Measurements from ENCODE around the gene AFF1.

The AFF1 gene

GRCh38 chr4:86950831-86951525, 16.2 kb downstream of the AFF1 start:
- no peak for DNase-seq (ENCODE audit: low read depth in 1 of 2, low spot score in 1 of 2)

DNA sequence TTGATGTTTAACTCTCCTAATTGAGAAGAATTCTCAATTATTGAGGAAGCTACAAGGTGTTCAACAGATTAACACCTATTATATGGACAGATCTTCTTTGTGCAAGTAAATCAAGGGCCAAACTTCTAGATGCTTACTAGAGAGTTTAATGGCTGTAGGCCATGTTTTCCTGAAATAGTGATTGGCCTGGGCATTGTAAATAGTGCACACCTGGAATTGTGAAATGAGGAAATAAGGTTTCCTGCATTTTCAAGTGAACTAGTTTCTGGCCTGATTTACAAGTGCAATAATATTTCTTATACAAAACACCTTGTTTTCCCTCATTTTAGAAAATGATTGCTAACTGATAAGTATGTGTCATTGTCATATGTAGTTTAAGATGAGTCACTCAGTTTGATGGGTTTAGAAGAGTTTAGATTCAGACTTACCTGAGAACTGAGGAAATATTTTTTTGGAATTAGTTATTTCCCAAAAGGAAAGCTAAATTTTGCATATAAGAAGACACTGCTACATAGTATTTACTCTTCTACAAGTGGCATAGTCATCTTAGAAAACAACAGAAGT, 21.2 kb downstream of the AFF1 start:
- no peak for DNase-seq (ENCODE audit: low read depth in 1 of 2, low spot score in 1 of 2)

GRCh38 chr4:86957215-86957614, 22.4 kb downstream of the AFF1 start:
- no peak for DNase-seq (ENCODE audit: low read depth in 1 of 2, low spot score in 1 of 2)

DNA sequence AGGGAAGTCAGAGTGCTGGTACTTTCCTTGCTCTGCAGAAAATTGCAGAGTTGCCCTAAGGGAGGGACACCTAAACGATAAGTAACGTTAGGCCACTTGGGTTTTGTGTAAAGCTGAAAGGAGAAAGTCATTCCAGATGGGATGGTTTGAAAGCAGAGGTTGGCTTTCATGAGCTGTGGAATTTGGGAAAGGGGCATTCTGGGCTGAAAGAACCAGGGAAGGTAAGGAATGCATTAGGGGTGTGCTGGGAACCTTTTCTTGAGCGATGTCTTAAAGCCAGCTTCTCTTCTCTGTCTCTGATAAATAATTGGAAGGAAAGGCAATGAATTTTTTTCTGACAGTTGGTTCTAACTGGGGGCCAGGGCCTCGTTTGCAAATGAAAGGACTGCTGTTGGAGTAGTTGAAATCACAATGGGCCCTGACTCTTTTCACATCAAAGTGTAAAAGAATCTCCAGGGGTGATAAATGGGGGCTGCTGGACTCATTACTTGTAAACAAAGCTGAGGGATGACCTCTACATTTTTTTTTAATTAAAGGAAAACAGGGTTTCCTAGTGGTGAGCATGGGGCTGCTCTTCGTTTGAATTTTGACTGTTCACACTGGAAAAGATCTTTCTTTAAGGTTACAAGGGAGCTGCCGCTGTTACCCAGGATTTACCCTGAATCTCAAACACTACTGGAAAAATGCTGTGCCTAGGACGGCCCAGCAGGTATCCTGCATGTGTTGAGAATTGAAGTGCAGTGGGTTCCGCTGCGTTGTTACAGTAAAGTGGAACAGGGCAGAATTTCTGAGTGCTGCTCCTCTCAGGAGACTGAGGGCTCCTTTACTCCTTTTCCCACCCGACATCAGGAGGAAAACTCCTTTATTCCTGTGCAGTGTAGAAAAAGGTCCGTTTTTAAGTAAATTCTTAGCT, 25.0 kb downstream of the AFF1 start:
- no peak for DNase-seq (ENCODE audit: low read depth in 1 of 2, low spot score in 1 of 2)

DNA sequence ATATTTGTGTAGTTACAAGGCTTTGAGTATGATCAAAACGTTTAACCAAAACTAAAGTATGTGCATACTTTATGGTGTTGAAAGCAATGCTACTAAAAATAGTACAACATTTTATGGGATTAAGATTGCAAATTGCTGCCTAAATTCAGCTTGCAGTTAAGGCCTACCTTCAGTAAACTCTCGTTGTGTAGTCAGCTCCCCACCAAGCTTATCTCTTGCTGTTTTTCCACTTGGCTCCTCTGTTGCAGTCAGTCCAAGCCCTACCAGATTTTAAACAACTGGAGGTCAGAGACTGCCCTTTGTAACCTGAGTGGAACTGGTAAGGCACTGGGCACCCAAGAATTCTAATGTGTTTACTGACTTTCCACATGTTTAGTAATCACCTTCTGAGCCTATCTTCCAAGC, 25.7 kb downstream of the AFF1 start:
- no peak for DNase-seq (ENCODE audit: low read depth in 1 of 2, low spot score in 1 of 2)

DNA sequence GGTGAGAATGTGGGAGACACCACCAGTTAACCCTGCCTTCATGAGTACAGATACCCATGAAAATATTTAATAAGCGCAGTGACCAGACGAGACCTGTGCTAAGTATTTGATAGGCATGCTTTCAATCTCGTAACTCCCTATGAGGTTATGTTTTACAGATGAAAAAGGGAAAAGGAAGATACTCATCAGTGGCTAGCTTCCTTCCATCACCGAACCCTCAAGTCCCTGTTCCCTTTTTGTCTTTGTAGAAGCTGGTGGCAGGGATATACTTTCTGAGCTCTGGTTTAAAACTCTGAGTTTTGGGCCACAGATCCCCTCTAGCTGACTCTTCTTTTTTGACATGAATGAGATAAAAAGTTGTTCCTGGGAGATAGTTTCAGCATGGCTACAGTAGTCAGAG, 26.3 kb downstream of the AFF1 start:
- no peak for DNase-seq (ENCODE audit: low read depth in 1 of 2, low spot score in 1 of 2)

DNA sequence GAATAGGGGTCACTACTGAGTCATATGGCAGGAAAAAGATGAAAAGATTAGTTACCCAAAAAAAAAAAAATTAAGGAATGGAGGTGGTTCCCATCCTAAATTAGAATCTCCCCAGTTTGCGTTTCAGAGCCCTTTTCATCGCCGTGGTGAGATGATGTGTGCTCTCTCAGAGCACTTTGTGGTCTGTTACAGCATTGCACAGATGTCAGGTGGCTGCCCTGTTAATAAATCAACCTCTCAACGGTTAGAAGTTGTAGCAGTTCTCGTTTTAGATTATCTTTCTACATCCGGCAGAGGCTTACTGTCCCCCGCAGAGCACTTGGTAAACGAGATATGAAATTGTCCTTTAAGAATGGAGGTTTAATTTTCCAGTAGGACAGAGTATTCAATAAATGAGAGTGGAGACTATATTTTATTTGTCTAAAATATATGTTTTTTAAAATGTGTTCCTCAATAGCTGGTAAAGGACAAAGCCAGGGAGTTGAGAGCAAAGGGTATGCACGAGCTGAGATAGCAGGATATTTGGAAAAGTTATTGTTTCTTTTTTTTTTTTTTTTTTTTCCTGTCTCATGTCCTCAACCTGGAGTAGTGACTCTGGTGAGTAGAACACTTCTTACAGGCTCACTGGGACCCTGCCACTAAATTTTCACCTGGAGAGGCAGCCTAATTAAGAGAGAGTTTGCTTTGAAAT, 26.9 kb downstream of the AFF1 start:
- DNase-seq (ENCODE audit: low read depth in 1 of 2, low spot score in 1 of 2), result no peak

- DNase-seq (ENCODE audit: low read depth in 1 of 2, low spot score in 1 of 2), result no peak
Measured at GRCh38 chr4:86963697-86964096, 28.9 kb downstream of the AFF1 start.

DNA sequence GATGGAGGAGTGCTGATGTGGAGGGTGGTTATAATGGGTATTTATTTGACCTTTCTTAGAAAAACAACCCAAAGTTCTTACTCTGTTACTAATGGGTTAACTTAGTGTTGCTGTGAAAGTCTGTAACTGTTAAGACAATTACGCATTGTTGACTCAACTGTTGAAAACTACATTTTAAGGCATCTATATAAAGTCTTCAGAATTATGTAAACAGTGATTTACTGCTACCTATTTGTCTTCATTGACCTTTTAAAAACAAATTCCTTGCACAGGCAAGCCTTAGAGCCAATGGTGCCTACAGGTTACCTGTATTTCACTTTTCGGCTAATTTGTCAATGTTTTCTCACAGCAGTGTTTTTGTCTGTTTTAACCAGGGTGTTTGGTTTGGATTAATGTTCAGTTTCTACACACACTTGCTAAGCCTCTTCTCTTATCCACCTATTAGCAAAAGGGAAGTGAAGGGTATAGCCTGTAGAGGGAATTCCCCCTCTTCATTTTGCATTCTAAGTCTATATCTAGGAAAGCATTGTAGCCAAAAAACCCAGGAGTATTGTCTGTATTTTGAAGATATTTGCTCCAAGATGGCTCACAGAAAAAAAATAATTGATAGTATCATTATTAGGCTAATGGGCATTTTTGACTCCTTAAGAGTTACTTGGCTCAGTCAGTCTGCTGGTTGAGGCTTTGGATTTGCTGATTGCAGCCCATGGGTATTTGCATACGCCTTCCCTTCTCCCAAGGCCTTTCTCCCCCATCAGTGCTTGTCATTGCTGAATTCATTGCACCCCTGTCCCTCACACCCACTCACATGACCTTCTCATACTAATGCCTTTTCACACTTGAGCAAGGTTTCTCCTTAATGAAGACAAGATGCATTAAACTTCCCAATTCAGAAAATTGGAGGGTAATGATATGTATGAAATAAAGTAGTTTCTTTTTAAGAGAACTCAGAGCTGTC, 30.5 kb downstream of the AFF1 start:
- no peak for DNase-seq (ENCODE audit: low read depth in 1 of 2, low spot score in 1 of 2)

- no peak for DNase-seq (ENCODE audit: low read depth in 1 of 2, low spot score in 1 of 2)
Measured at GRCh38 chr4:86967073-86967472, 32.3 kb downstream of the AFF1 start.

DNA sequence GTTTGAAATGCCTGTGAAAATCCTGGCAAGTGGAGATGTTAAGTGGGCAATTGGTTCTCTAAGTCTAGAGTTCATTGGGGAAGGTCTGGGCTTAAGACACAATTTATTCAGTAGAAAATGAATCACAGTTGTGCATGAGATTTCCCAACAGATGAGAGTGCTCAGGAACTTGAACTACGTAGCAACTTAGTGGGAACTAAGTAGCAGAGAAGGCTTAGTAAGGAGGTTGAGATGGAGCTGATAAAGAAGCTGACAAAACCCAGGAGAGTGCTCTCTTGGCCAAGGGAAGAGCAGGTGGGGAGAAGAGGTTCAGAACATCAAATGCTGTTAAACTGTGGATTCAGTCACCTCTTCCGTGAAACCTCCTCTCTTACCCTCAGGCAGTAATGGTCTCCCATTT, 33.0 kb downstream of the AFF1 start:
- no peak for DNase-seq (ENCODE audit: low read depth in 1 of 2, low spot score in 1 of 2)

GRCh38 chr4:86968547-86968946, 33.7 kb downstream of the AFF1 start:
- no peak for DNase-seq (ENCODE audit: low read depth in 1 of 2, low spot score in 1 of 2)

DNA sequence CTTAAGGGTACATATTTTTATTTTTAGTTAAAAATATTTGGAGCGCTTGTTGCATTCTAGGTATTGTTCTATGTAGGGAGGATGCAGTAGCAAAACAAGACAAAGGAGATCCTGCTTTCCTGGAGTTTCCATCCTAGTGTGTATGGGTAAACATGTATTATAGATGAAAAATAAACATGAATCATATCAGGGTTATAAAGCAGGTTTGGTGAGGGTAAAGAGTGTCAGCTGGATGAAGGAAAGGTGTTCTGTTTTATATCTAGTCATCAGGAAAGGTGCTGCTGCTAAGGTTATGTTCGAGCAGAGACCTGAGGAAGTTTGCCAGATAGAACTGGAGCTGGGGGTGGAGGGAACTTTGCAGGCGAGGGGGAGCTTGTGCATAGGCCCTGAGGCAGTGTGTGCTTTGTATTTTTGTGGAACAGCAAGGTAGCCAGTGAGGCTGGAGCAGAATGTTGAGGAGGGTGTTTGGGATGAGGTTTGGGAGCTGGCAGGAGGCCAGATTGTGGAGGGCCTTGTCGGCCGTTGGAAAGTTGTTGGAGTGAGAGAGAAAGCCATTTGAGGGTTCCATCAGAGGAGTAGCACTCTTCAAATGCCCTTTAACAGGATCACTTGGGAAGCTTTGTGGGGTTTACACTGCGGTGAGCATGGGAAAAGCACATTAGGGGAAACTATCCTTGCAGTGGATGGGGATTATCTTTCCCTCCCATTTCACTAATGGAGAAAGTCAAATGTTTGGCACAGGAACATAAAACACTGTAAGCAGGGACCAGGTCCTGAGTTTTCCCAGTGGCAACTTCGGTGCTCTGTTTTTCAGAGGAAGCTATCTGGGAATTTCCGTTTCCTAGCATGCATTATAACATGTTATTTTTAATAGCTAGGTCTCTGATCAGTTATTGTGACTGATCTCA, 35.9 kb downstream of the AFF1 start:
- DNase-seq (ENCODE audit: low read depth in 1 of 2, low spot score in 1 of 2), result no peak

- no peak for DNase-seq (ENCODE audit: low read depth in 1 of 2, low spot score in 1 of 2)
Measured at GRCh38 chr4:86971355-86971683, 36.5 kb downstream of the AFF1 start.

GRCh38 chr4:86972997-86973396, 38.2 kb downstream of the AFF1 start:
- DNase-seq (ENCODE audit: low read depth in 1 of 2, low spot score in 1 of 2), result no peak

DNA sequence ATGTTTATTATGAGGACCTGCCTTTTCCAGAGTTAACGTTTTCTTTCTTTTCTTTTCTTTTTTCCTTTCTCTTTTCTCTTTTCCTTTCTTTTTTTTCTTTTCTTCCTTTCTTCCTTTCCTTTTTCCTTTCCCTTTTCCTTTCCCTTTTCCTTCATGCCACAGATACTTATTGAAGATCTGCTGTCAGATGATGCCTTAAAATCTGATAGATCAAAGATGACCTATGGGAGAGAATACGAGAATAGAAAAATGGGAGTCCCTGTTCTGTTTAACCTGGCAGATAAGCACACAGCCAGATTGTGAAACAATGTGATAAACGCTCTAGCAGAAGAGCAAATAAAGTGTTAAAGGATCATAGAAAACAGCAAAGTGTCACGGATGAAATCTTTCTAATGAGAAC, 38.9 kb downstream of the AFF1 start:
- no peak for DNase-seq (ENCODE audit: low read depth in 1 of 2, low spot score in 1 of 2)

DNA sequence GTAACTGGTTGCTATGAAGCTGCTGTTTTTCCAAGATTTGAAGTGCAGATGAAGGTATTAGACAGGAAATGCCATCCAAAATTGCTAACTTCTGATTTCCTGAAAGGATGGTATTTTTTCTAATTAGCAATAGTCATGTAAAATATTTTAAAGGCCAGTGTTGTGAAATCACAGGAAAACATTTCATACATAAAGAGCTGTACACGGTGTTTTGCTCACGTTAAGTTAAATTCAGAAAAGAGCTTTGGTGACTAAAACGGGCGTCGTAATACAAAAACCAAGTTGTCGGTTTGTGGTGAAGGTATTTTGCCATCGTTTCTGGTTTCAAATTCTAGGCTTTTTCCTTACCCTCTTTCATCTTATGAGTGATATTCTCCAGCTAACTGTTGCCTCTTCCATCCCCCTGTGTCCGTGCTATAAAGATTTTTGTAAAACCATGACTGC, 39.8 kb downstream of the AFF1 start:
- no peak for DNase-seq (ENCODE audit: low read depth in 1 of 2, low spot score in 1 of 2)

DNA sequence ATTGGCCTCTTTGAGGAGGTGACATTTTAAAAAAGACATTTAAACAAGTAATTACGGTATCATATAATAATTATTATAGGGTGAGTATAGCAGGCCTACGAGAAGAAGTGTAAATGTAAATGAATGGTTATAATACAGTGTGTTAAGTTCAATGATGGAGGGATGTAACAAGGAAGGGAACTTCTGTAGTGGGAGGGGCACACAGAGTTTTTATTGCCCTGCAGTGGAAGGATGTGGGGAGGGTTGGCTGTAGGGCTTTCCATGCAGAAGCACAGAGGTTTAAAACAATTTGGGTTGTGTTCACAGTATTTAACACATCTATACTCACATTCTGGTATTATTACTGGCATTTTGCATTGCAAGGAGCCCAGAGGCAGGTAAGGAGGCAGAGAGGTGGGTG, 41.1 kb downstream of the AFF1 start:
- DNase-seq (ENCODE audit: low read depth in 1 of 2, low spot score in 1 of 2), result no peak

DNA sequence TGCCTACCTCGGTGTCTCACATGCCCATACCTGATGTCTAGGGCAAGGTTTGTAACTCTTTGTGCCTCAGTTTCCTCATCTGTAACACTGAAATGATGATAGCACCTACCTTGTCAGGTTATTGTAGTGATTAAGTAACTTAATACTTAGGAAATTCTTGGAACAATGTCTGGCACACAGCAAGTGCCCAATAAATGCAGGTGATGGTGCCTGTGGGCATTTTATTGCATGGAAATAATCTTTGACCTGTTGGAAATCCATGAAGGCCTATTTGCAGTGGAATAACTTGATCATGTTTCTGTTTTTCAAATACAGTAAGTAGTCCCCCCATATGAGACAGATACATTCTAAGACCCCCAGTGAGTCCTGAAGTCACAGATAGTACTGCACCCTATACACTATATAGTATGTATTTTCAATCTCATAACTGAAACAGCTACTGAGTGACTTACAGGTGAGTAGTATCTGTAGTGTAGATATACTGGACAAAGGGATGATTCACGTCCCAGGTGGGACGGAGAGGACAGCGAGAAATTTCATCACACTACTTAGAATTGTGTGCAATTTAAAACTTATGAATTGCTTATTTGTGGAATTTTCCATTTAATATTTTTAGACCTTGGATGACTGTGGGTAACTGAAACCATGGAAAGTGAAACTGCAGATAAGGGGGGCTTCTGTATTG, 42.1 kb downstream of the AFF1 start:
- no peak for DNase-seq (ENCODE audit: low read depth in 1 of 2, low spot score in 1 of 2)

All from stimulated activated CD4-positive, alpha-beta T cell treated with anti-CD3 and anti-CD28 coated beads, Interleukin-15, amount 100 ng/mL, for 1 hour (primary cell).